ENCODE measurements around the gene ACACB.
"Not testable (repeated sequence)": the region's sequence is repeated elsewhere in the genome, so short reads cannot be mapped to it uniquely, and the experiment has no call there.

The ACACB gene

GRCh38 chr12:109144224-109144623, 27.8 kb downstream of the ACACB start:
- no peak for DNase-seq (ENCODE audit: low spot score)

DNA sequence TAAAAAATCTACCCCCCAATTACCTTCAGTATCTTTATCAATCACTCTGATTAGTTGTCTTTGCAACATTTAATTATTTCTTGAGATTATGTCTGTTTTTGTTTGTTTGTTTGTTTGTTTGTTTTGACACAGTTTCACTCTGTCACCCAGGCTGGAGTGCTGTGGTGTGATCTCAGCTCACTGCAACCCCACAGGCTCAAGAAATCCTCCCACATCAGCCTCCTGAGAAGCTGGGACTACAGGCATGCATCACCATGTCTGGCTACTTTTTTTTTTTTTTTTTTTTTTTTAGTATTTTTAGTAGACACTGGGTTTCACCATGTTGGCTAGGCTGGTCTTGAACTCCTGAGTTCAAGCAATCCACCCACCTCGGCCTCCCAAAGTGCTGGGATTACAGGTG, 30.7 kb downstream of the ACACB start:
- DNase-seq (ENCODE audit: low spot score), result not testable (repeated sequence)

- DNase-seq (ENCODE audit: low spot score), result no peak
Observed at GRCh38 chr12:109147954-109148353, 31.6 kb downstream of the ACACB start.

GRCh38 chr12:109150124-109150640, 33.8 kb downstream of the ACACB start:
- no peak for DNase-seq (ENCODE audit: low spot score)

DNA sequence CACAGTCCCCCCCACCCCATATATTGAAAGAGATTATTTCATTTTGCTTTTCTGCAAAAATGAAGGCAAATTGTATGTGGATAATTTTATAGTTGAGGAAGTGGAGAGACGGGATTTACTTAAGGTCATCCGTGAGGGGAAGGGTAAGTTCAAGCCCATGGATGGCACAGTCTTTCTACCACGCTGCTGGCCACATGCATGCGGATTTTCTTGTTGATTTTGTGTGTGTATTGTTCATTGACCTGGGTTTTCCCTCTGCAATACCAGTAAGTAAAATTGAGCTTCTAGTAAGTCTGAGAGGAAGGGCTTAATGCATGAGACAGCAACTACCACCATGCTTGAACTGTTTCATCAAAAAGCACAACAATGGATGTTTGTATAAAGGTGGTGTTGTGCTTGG, 35.1 kb downstream of the ACACB start:
- no peak for DNase-seq (ENCODE audit: low spot score)

DNA sequence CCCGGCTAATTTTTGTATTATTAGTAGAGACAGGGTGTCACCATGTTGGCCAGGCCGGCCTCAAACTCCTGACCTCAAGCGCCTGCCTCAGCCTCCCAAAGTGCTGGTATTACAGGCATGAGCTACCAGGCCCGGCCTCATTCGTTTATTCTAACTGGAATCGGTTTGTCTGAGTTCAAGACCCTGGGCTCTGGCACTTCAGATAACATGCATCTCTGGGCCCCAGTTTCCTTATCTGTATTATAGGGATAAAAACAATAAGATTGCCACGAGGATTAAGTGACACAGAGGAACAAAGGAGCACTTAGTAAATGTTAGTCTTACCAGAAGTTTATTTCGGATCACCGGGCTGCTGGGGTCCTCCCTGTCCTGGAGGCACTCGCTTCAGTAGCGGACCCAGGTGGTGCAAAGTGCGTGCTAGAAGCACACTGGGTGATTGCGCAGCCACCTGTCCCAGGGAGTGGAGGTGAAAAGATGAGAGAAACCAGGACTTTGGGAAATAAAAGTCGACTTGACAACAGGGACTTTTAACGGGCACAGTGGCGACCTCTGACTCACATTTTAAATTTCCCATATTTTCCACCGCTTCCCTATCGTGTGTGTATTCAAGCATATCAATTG, 37.5 kb downstream of the ACACB start:
- no peak for DNase-seq (ENCODE audit: low spot score)

GRCh38 chr12:109154451-109155438, 38.4 kb downstream of the ACACB start:
- peak; percentile 81 for DNase-seq (ENCODE audit: low spot score)

GRCh38 chr12:109156036-109156435, 39.6 kb downstream of the ACACB start:
- DNase-seq (ENCODE audit: low spot score), result no peak

GRCh38 chr12:109156586-109156985, 40.2 kb downstream of the ACACB start:
- DNase-seq (ENCODE audit: low spot score), result no peak

GRCh38 chr12:109157986-109158385, 41.6 kb downstream of the ACACB start:
- DNase-seq (ENCODE audit: low spot score), result no peak

DNA sequence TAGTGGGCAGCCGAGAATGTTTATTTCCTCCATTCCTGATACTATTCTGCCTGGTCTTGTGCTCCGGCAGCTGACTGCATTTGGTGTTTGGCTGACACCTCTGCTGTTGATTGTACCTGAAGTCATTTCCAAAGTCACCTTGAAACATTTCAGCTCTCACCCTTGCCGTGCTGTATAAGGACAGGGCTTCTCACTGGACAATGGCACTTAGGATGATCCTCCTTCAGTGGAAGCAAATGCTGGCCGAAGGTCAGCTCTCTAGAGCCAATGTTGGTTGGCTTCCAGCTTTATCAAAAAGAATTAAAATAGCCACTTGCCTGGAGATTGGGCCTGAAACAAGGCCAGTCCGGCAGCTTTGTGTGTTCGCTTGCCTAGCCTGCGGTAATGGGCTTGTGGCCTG, 44.0 kb downstream of the ACACB start:
- DNase-seq (ENCODE audit: low spot score), result no peak

- no peak for DNase-seq (ENCODE audit: low spot score)
Observed at GRCh38 chr12:109160873-109161272, 44.5 kb downstream of the ACACB start.

DNA sequence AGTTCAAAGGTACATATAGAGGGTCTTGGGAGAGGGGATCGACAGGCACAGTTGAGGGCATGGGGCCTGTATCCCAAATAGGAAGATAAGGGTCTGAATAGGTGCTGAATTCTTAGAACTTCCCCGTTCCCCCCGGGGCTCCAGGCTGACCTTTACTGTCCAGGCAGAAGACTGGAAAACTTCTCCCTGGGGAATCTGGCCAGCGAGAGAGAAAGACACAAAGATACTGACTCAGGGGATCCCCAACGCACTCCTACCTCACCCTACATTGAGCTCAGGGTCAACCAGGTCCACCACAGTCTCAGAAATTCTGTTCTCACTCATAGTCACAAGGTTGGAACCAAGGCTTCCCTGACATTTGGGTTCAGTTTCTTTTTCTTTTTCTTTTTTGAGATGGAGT, 46.2 kb downstream of the ACACB start:
- DNase-seq (ENCODE audit: low spot score), result no peak

DNA sequence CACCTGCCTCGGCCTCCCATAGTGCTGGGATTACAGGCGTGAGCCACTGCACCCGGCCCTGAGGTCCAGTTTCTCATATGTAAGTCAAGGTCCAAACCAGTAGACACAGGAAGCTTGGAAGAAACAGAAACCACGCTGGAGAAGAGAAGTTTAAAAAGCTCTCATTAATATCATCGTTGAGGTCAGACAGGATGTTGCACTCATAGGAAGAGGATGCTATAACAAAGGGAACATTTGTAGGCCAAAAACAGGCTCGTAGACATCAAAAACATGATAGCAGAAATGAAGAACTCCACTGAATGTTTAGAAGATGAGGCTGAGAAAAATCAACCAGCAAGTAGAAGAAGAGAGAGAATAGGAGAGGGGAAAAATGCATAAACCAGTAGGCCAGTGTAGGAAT, 46.8 kb downstream of the ACACB start:
- DNase-seq (ENCODE audit: low spot score), result no peak

DNA sequence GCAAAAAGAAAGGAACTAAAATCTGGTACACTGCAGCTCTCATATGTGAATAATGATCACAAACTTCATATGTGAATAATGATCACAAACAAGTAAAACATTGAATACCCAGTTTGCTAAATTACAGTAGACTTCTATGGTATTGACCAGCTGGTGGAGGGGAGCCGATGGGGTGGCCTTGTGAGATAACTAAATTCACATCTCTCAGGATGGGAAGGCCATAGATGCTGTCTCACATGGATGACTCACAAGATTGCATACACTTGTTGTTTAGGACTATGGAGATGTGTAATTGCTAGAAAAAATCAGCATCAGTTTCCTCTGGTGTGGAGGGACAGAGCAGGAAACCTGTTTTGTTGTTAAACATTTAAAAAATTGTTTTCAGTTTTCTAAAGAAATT, 49.2 kb downstream of the ACACB start:
- no peak for DNase-seq (ENCODE audit: low spot score)

DNA sequence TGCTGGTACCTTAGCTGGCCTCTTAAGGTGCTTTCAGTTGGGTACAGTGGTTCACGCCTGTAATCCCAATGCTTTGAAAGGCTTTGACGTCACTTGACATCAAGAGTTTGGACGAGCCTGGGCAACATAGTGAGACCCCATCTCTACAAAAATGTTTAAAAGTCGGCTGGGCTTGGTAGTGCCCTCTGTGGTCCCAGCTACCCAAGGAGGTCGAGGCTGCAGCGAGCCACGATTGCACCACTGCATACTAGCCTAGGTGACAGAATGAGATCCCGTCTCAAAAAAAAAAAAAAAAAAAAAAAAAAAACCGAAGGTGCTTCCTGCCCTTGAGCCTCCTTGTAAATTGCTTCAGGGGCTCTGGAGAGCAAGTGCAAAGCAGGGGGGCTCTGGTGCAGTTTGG, 50.0 kb downstream of the ACACB start:
- DNase-seq (ENCODE audit: low spot score), result no peak

- DNase-seq (ENCODE audit: low spot score), result no peak
Observed at GRCh38 chr12:109167781-109168180, 51.4 kb downstream of the ACACB start.

GRCh38 chr12:109169262-109169661, 52.9 kb downstream of the ACACB start:
- DNase-seq (ENCODE audit: low spot score), result no peak

- no peak for DNase-seq (ENCODE audit: low spot score)
Observed at GRCh38 chr12:109169686-109170085, 53.3 kb downstream of the ACACB start.

GRCh38 chr12:109170324-109170723, 53.9 kb downstream of the ACACB start:
- DNase-seq (ENCODE audit: low spot score), result no peak

- not testable (repeated sequence) for DNase-seq (ENCODE audit: low spot score)
Observed at GRCh38 chr12:109172787-109173186, 56.4 kb downstream of the ACACB start.

DNA sequence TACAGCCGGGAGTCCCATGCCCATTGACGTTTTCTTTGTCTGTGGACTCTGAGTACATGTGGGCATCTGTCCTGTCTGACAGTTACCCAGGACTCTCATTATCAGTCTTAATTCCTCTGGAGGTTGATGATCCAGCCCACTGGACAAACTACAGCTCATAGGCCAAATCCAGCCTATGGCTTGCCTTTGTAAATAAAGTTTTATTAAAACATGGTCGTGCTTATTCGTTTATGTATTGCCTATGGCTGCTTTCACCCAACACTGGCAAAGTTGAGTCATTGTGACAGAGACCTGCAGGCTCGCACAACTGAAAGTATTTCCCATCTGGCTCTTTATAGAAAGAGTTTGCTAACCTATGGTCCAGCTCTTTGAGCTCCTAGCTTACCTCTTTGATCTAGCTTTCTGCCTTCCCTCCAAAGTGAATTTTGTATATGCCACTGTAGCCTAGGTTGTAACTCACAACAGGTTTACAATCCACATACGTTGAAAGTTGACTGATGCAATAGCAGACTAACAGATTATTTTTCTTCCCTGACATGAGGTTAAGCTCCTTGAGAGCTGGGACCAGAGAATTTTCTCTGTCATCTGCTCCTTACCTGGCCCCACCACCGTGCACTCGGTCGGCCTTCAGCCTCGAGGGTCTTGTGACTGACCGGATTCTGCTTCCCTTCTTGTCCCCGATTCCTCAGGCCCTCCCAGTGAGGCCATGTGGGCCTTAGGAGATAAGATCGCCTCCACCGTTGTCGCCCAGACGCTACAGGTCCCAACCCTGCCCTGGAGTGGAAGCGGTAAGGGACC, 57.3 kb downstream of the ACACB start:
- no peak for DNase-seq (ENCODE audit: low spot score)
